ENCODE measurements around the gene RAC3. TPM values are rescaled to one million over a fixed set of nuclear protein-coding genes. Genes with fewer than 3 reads are reported as not detected.

Gene RAC3
- total RNA-seq, 2 experiments from 2014 or later, result 3.3 to 5.3 TPM

GRCh38 chr17:82073446-82073845 lies 42.0 kb downstream of the RAC3 start:
- Histone ChIP-seq H3K9me3 (ENCODE audit: control insufficient read depth in 1 of 2, insufficient read depth in 1 of 2, low read length in 2 of 2) (no peaks in the 10 kb centered on the region), H3K27me3 (ENCODE audit: control insufficient read depth in 1 of 2, insufficient read depth in 2 of 2, low read length in 2 of 2) (no peaks in the 10 kb centered on the region), H3K27ac (ENCODE audit: low read depth in 1 of 2, low read length in 2 of 2) (no peak overlapping the region), H3K4me3 (ENCODE audit: low read length) (no peak overlapping the region), H3K4me1 (ENCODE audit: insufficient read depth, low read length) (no peaks in the 10 kb centered on the region), H3K36me3 (ENCODE audit: insufficient read depth, low read length) (no peaks in the 10 kb centered on the region)
- ChIA-PET CTCF (no interaction called here), POLR2A (no interaction called here)
- no peaks in the 10 kb centered on the region for H3K9me3 Mint-ChIP-seq
- H3K4me3 Mint-ChIP-seq, result no peak overlapping the region
- intact Hi-C loops (cut with DNase I, micrococcal nuclease), result no loop called here
- no peak overlapping the region for H3K27ac Mint-ChIP-seq
- ATAC-seq (ENCODE audit: poor library complexity) (no peak), DNase-seq (no peak)
- no peak for TF ChIP-seq CTCF (IDR thresholded peaks at IDR 0.05)
- no peaks in the 10 kb centered on the region for H3K27me3 Mint-ChIP-seq
- H3K36me3 Mint-ChIP-seq (ENCODE audit: low read depth), result no peaks in the 10 kb centered on the region
- no peaks in the 10 kb centered on the region for H3K4me1 Mint-ChIP-seq (ENCODE audit: low read depth)

- POLR2A ChIA-PET, result no interaction called here
- DNase-seq, result peak in 1 of 14 experiments; percentile 1
Observed at GRCh38 chr17:82076018-82076784, 44.7 kb downstream of the RAC3 start.

GRCh38 chr17:82076785-82077591 lies 45.5 kb downstream of the RAC3 start:
- Histone ChIP-seq H3K9me3 (ENCODE audit: control insufficient read depth in 1 of 2, insufficient read depth in 1 of 2, low read length in 2 of 2) (no peaks in the 10 kb centered on the region), H3K36me3 (ENCODE audit: insufficient read depth, low read length) (peaks cover 24% of the 10 kb centered on the region), H3K4me3 (ENCODE audit: low read length) (no peak overlapping the region), H3K27me3 (ENCODE audit: control insufficient read depth in 1 of 2, insufficient read depth in 2 of 2, low read length in 2 of 2) (no peaks in the 10 kb centered on the region), H3K27ac (ENCODE audit: low read depth in 1 of 2, low read length in 2 of 2) (no peak overlapping the region), H3K4me1 (ENCODE audit: insufficient read depth, low read length) (no peaks in the 10 kb centered on the region)
- no peaks in the 10 kb centered on the region for H3K9me3 Mint-ChIP-seq
- DNase-seq (peak in 1 of 14 experiments; percentile 0), ATAC-seq (ENCODE audit: poor library complexity) (no peak)
- intact Hi-C loops (cut with DNase I, micrococcal nuclease), result no loop called here
- H3K27ac Mint-ChIP-seq, result peak overlapping the region; percentile 42
- no peak for TF ChIP-seq CTCF (IDR thresholded peaks at IDR 0.05)
- ChIA-PET CTCF (no interaction called here), POLR2A (no interaction called here)
- no peaks in the 10 kb centered on the region for H3K4me1 Mint-ChIP-seq (ENCODE audit: low read depth)
- H3K36me3 Mint-ChIP-seq (ENCODE audit: low read depth), result peaks cover 15% of the 10 kb centered on the region
- H3K27me3 Mint-ChIP-seq, result no peaks in the 10 kb centered on the region
- no peak overlapping the region for H3K4me3 Mint-ChIP-seq

More at GRCh38 chr17:82076018-82076784, 44.7 kb downstream of the RAC3 start:
- H3K36me3 ChIP-seq (ENCODE audit: insufficient read depth, low read length), result peaks cover 19% of the 10 kb centered on the region
- no peak overlapping the region for H3K27ac ChIP-seq (ENCODE audit: low read depth in 1 of 2, low read length in 2 of 2)
- TF ChIP-seq CTCF (IDR thresholded peaks at IDR 0.05), result no peak
- CTCF ChIA-PET, result interaction anchor here (0.8 kb wide), 1 partner anchor 46 kb away, joined by 3 read pairs; no protein-coding TSS in a partner anchor
- H3K27me3 ChIP-seq (ENCODE audit: control insufficient read depth in 1 of 2, insufficient read depth in 2 of 2, low read length in 2 of 2), result no peaks in the 10 kb centered on the region
- no peak overlapping the region for H3K4me3 Mint-ChIP-seq
- intact Hi-C loops (cut with DNase I, micrococcal nuclease), result no loop called here
- ATAC-seq (ENCODE audit: poor library complexity), result no peak
- H3K4me1 Mint-ChIP-seq (ENCODE audit: low read depth), result no peaks in the 10 kb centered on the region
- no peak overlapping the region for H3K4me3 ChIP-seq (ENCODE audit: low read length)
- H3K36me3 Mint-ChIP-seq (ENCODE audit: low read depth), result peaks cover 15% of the 10 kb centered on the region
- no peaks in the 10 kb centered on the region for H3K9me3 Mint-ChIP-seq
- H3K27me3 Mint-ChIP-seq, result no peaks in the 10 kb centered on the region
- H3K9me3 ChIP-seq (ENCODE audit: control insufficient read depth in 1 of 2, insufficient read depth in 1 of 2, low read length in 2 of 2), result no peaks in the 10 kb centered on the region
- no peaks in the 10 kb centered on the region for H3K4me1 ChIP-seq (ENCODE audit: insufficient read depth, low read length)
- H3K27ac Mint-ChIP-seq, result peak overlapping the region; percentile 42

Measured in CD4-positive, alpha-beta T cell (primary cell).